HCT116 (cell line): ENCODE data around the gene GRM5. TPM values are rescaled to one million over a fixed set of nuclear protein-coding genes. Genes with fewer than 3 reads are reported as not detected.

ENCODE experiments used
- ATAC-seq: fragments of 200-7000 bp; cut with Tn5 transposase; 2 replicates; pipeline ENCODE4 v1.9.1; 2020; ENCODE audit warnings: mild to moderate bottlenecking, moderate library complexity
- BruUV-seq: library from RNA; stranded (reverse); fragments of 400-500 nt; replicated peaks from 2 replicates; lab custom pipeline; 2021; lab: Mats Ljungman, UMichigan
- CTCF ChIA-PET: fragments of 300-600 bp; sonication (Branson Sonifier 250); formaldehyde crosslinking; loops from one replicate; lab custom pipeline; 2021; ENCODE audit warnings: antibody characterized with exemption; lab: Charles Lee
- POLR2A ChIA-PET: fragments of 300-600, 350-600 bp; sonication (Branson Sonifier 250); formaldehyde crosslinking; loops from one replicate; lab custom pipeline; 2021; ENCODE audit warnings: antibody characterized with exemption; lab: Charles Lee
- RAD21 ChIA-PET, 2 experiments: fragments of 300-600 bp; sonication (Branson Sonifier 250); formaldehyde crosslinking; loops; one replicate each; lab custom pipeline; 2023; ENCODE audit warnings: low total read pairs in 2 of 2; ENCODE audit not compliant: uncharacterized antibody in 2 of 2, unreplicated experiment in 2 of 2, low non-redundant PET in 1 of 2; lab: Charles Lee
- DNase-seq: peaks from one replicate; pipeline ENCODE4 v3.0.0-alpha.2; 2010; ENCODE audit warnings: low read depth, low spot score
- H2AFZ ChIP-seq: fragments of 200-600 bp; shearing (Covaris generic), sonication (generic); 2 replicates; pipeline ENCODE4 v1.6.1; 2017; ENCODE audit warnings: low read depth, mixed run types, mixed read lengths, antibody characterized with exemption, low read length; ENCODE audit not compliant: poor library complexity, severe bottlenecking
- H3K27ac ChIP-seq: 2 replicates; pipeline ENCODE4 v1.5.1; 2012; ENCODE audit warnings: low read depth, low read length
- H3K27me3 ChIP-seq: fragments of 200-600 bp; sonication (generic); 2 replicates; pipeline ENCODE4 v1.6.1; 2016; ENCODE audit warnings: mixed run types, low read length, mixed read lengths; ENCODE audit not compliant: insufficient read depth
- H3K36me3 ChIP-seq, 2 experiments: fragments of 200-500 bp in 1 of 2; fragments of 200-600 bp in 1 of 2; sonication (Bioruptor generic) in 1 of 2; sonication (generic) in 1 of 2; 2 replicates each; pipeline versions ENCODE4 v1.5.1 to v1.6.1; 2014 to 2016; ENCODE audit warnings: low read length in 2 of 2, inconsistent platforms in 1 of 2, mixed read lengths in 1 of 2, mixed run types in 1 of 2; ENCODE audit not compliant: insufficient read depth in 2 of 2, control insufficient read depth in 1 of 2
- H3K4me1 ChIP-seq, 2 experiments: fragments of 200-600 bp in 1 of 2; sonication (generic) in 1 of 2; 2 replicates each; pipeline versions ENCODE4 v1.5.1 to v1.6.1; 2012 to 2017; ENCODE audit warnings: low read length in 2 of 2, inconsistent platforms in 1 of 2, mild to moderate bottlenecking in 1 of 2, mixed read lengths in 1 of 2, mixed run types in 1 of 2, moderate library complexity in 1 of 2; ENCODE audit not compliant: insufficient read depth in 2 of 2, control insufficient read depth in 1 of 2
- H3K4me2 ChIP-seq: fragments of 200-600 bp; sonication (generic); 2 replicates; pipeline ENCODE4 v1.6.1; 2017; ENCODE audit warnings: mixed run types, low read length, mixed read lengths
- H3K4me3 ChIP-seq, 2 experiments: fragments of 200-600 bp in 1 of 2; sonication (generic) in 1 of 2; replicated peaks in 1 of 2; 2 replicates each; pipeline ENCODE4 v1.5.1; 2011 to 2016; ENCODE audit warnings: low read length in 2 of 2, control low read depth in 1 of 2, low read depth in 1 of 2, mild to moderate bottlenecking in 1 of 2, mixed read lengths in 1 of 2, mixed run types in 1 of 2
- H3K79me2 ChIP-seq: fragments of 200-600 bp; sonication (generic); 2 replicates; pipeline ENCODE4 v1.6.1; 2017; ENCODE audit warnings: mild to moderate bottlenecking, mixed run types, low read length, moderate library complexity, mixed read lengths; ENCODE audit not compliant: insufficient read depth
- H3K9ac ChIP-seq: fragments of 200-600 bp; sonication (generic); 2 replicates; pipeline ENCODE4 v1.6.1; 2016; ENCODE audit warnings: low read length, mixed read lengths
- H3K9me2 ChIP-seq: fragments of 200-600 bp; sonication (generic), shearing (Covaris generic); 2 replicates; pipeline ENCODE4 v1.6.1; 2017; ENCODE audit warnings: mixed run types, mild to moderate bottlenecking, moderate library complexity; ENCODE audit not compliant: insufficient read depth
- H3K9me3 ChIP-seq, 2 experiments: fragments of 200-500 bp in 1 of 2; fragments of 200-600 bp in 1 of 2; sonication (Bioruptor generic) in 1 of 2; sonication (generic) in 1 of 2; 2 replicates each; pipeline ENCODE4 v1.6.1; 2014 to 2017; ENCODE audit warnings: low read length in 2 of 2, mixed read lengths in 2 of 2, inconsistent platforms in 1 of 2, low read depth in 1 of 2, mild to moderate bottlenecking in 1 of 2, mixed run types in 1 of 2, moderate library complexity in 1 of 2; ENCODE audit not compliant: control insufficient read depth in 1 of 2, insufficient read depth in 1 of 2
- H4K20me1 ChIP-seq: fragments of 200-600 bp; sonication (generic), shearing (Covaris generic); 2 replicates; pipeline ENCODE4 v1.6.1; 2017; ENCODE audit warnings: mixed run types, mild to moderate bottlenecking, moderate library complexity; ENCODE audit not compliant: insufficient read depth
- ATF3 ChIP-seq: IDR thresholded peaks from 2 replicates; pipeline ENCODE4 v1.6.1; 2012
- CBX3 ChIP-seq: IDR thresholded peaks from 2 replicates; pipeline ENCODE4 v1.6.1; 2012; ENCODE audit warnings: low read depth
- CEBPB ChIP-seq: IDR thresholded peaks from 2 replicates; pipeline ENCODE4 v1.6.1; 2012; ENCODE audit warnings: low read depth
- EGR1 ChIP-seq: IDR thresholded peaks from 2 replicates; pipeline ENCODE4 v1.6.1; 2012; ENCODE audit warnings: low read depth
- ELF1 ChIP-seq: IDR thresholded peaks from 2 replicates; pipeline ENCODE4 v1.6.1; 2012; ENCODE audit warnings: low read depth, borderline replicate concordance
- EZH2 ChIP-seq: fragments of 200-600 bp; sonication (generic); IDR thresholded peaks from 2 replicates; pipeline ENCODE4 v1.6.1; 2017; ENCODE audit warnings: antibody characterized with exemption, mixed run types
- FOSL1 ChIP-seq: IDR thresholded peaks from 2 replicates; pipeline ENCODE4 v1.6.1; 2012; ENCODE audit warnings: low read depth
- JUND ChIP-seq: IDR thresholded peaks from 2 replicates; pipeline ENCODE4 v1.6.1; 2012
- POLR2AphosphoS5 ChIP-seq: IDR thresholded peaks from 2 replicates; pipeline ENCODE4 v1.6.1; 2011; ENCODE audit warnings: mild to moderate bottlenecking, low read depth, low read length, moderate library complexity
- REST ChIP-seq: IDR thresholded peaks from 2 replicates; pipeline ENCODE4 v1.6.1; 2012; ENCODE audit warnings: low read depth
- SIN3A ChIP-seq: IDR thresholded peaks from 2 replicates; pipeline ENCODE4 v1.6.1; 2012; ENCODE audit warnings: low read depth
- ZBTB33 ChIP-seq: IDR thresholded peaks from 2 replicates; pipeline ENCODE4 v1.6.1; 2011; ENCODE audit warnings: mild to moderate bottlenecking, low read length, moderate library complexity; ENCODE audit not compliant: insufficient replicate concordance; ENCODE audit errors: extremely low read depth
- ZFX ChIP-seq: fragments of 450-650 bp; IDR thresholded peaks from 2 replicates; pipeline ENCODE4 v1.6.1; 2017
- ZNF274 ChIP-seq: fragments of 200-500 bp; sonication (Bioruptor generic); IDR thresholded peaks from 2 replicates; pipeline ENCODE4 v1.6.1; 2014; ENCODE audit warnings: mild to moderate bottlenecking, low read depth, low read length, inconsistent platforms
- intact Hi-C: fragments of 100-400 bp; cut with micrococcal nuclease; formaldehyde crosslinking; loops from 2 replicates; pipeline ENCODE4 v1.10.0; 2022
- total RNA-seq: library from RNA; stranded (reverse); gene quantifications from one replicate; pipeline ENCODE4 v1.2.1, GENCODE V29; 2021; ENCODE audit not compliant: unreplicated experiment

GRM5 gene
- total RNA-seq, 1 experiment from 2014 or later, result not detected

- TF ChIP-seq ZBTB33, result no peak
These were observed 410.1 kb downstream of the GRM5 start (continued) for GRCh38 chr11:88655656-88656055.

GRCh38 chr11:88655196-88655595 lies 410.6 kb downstream of the GRM5 start:
- Histone ChIP-seq H2AFZ (no peak overlapping the region), H3K79me2 (no peaks in the 10 kb centered on the region), H3K4me2 (no peak overlapping the region), H3K9ac (no peak overlapping the region), H3K9me3 (no peaks in the 10 kb centered on the region), H3K27ac (no peak overlapping the region), H3K36me3 (no peaks in the 10 kb centered on the region), H4K20me1 (no peaks in the 10 kb centered on the region), H3K4me3 (no peak overlapping the region), H3K9me2 (no peaks in the 10 kb centered on the region), H3K4me1 (no peaks in the 10 kb centered on the region), H3K27me3 (no peaks in the 10 kb centered on the region)
- TF ChIP-seq EGR1 (no peak), CEBPB (no peak), SIN3A (no peak), JUND (no peak), ATF3 (no peak), ZNF274 (no peak), ZBTB33 (no peak), ZFX (no peak), REST (no peak), POLR2AphosphoS5 (no peak), CBX3 (no peak), FOSL1 (no peak), ELF1 (no peak), EZH2 (no peak)
- no TSS peak for BruUV-seq
- intact Hi-C loops, result no loop called here
- ATAC-seq (no peak), DNase-seq (no peak)
- POLR2A ChIA-PET, result no interaction called here
- CTCF ChIA-PET, result interaction anchor here (1.1 kb wide), 1 partner anchor 639 kb away, joined by 4 read pairs; no protein-coding TSS in a partner anchor
- RAD21 ChIA-PET, result no interaction called here
